HepG2 (cell line): ENCODE measurements around the gene PPP1R13L. TPM values are rescaled to one million over a fixed set of nuclear protein-coding genes. Genes with fewer than 3 reads are reported as not detected.

Source experiments
- BRCA1 ChIP-seq: sonication (generic); formaldehyde crosslinking; IDR thresholded peaks from 2 replicates; pipeline ENCODE4 v1.4.0; 2020; ENCODE audit warnings: missing genetic modification reagents
- CTCF ChIP-seq: sonication (generic); formaldehyde crosslinking; IDR thresholded peaks from 2 replicates; pipeline ENCODE4 v1.5.0; 2020; ENCODE audit warnings: mild to moderate bottlenecking, missing genetic modification reagents, moderate library complexity
- DMAP1 ChIP-seq: IDR thresholded peaks from 2 replicates; pipeline ENCODE4 v1.6.1; 2016
- ETV5 ChIP-seq: IDR thresholded peaks from 2 replicates; pipeline ENCODE4 v1.6.1; 2018; ENCODE audit warnings: missing biosample characterization, missing genetic modification reagents, inconsistent platforms, borderline replicate concordance
- GZF1 ChIP-seq: sonication (generic); formaldehyde crosslinking; IDR thresholded peaks from 2 replicates; pipeline ENCODE4 v1.5.1; 2020; ENCODE audit warnings: mild to moderate bottlenecking, missing genetic modification reagents
- NCOR1 ChIP-seq: fragments of 200-600 bp; sonication (generic); IDR thresholded peaks from 2 replicates; pipeline ENCODE4 v1.7.0; 2017; ENCODE audit warnings: antibody characterized with exemption, low read length, borderline replicate concordance
- NONO ChIP-seq, 2 experiments: fragments of 450-650 bp in 1 of 2; sonication (generic) in 1 of 2; formaldehyde crosslinking in 1 of 2; IDR thresholded peaks in 1 of 2; conservative IDR thresholded peaks in 1 of 2; 2 replicates each; pipeline versions ENCODE4 v1.6.1 to v1.8.0; 2017 to 2022; ENCODE audit warnings: mild to moderate bottlenecking in 1 of 2, missing genetic modification reagents in 1 of 2, moderate library complexity in 1 of 2
- NR2F6 ChIP-seq, 2 experiments: IDR thresholded peaks; 2 replicates each; pipeline ENCODE4 v1.6.1; 2016; ENCODE audit warnings: antibody characterized with exemption in 1 of 2, mild to moderate bottlenecking in 1 of 2
- PAWR ChIP-seq: sonication (generic); formaldehyde crosslinking; IDR thresholded peaks from 2 replicates; pipeline ENCODE4 v1.4.0; 2020; ENCODE audit warnings: missing genetic modification reagents, mild to moderate bottlenecking, borderline replicate concordance
- PCBP1 ChIP-seq: fragments of 200-400 bp; formaldehyde crosslinking; IDR thresholded peaks from 2 replicates; pipeline ENCODE4 v1.6.1; 2017; ENCODE audit warnings: mild to moderate bottlenecking, low read depth, low read length, borderline replicate concordance
- PRDM10 ChIP-seq: sonication (generic); formaldehyde crosslinking; IDR thresholded peaks from 2 replicates; pipeline ENCODE4 v1.4.0; 2020; ENCODE audit warnings: low read depth, missing genetic modification reagents
- RAD21 ChIP-seq: fragments of 450-650 bp; formaldehyde crosslinking; IDR thresholded peaks from 2 replicates; pipeline ENCODE4 v1.5.0; 2020; ENCODE audit warnings: mild to moderate bottlenecking
- SMC3 ChIP-seq: IDR thresholded peaks from 2 replicates; pipeline ENCODE4 v1.6.1; 2011; ENCODE audit warnings: low read length, improper control_type of control experiment
- STAG1 ChIP-seq: sonication (generic); formaldehyde crosslinking; IDR thresholded peaks from 2 replicates; pipeline ENCODE4 v1.4.0; 2020; ENCODE audit warnings: missing genetic modification reagents
- TARDBP ChIP-seq: sonication (generic); formaldehyde crosslinking; IDR thresholded peaks from 2 replicates; pipeline ENCODE4 v1.8.0; 2022; ENCODE audit warnings: mild to moderate bottlenecking, missing genetic modification reagents
- TFAP4 ChIP-seq: sonication (generic); IDR thresholded peaks from 2 replicates; pipeline ENCODE4 v1.6.1; 2016; ENCODE audit warnings: low read depth, borderline replicate concordance
- TP53 ChIP-seq: sonication (generic); formaldehyde crosslinking; conservative IDR thresholded peaks from 2 replicates; pipeline ENCODE4 v1.4.0; 2020; ENCODE audit warnings: missing genetic modification reagents
- ZBTB7B ChIP-seq: sonication (generic); formaldehyde crosslinking; IDR thresholded peaks from 2 replicates; pipeline ENCODE4 v1.4.0; 2020; ENCODE audit warnings: missing genetic modification reagents
- ZFP82 ChIP-seq: sonication (generic); formaldehyde crosslinking; IDR thresholded peaks from 2 replicates; pipeline ENCODE4 v1.5.1; 2020; ENCODE audit warnings: mild to moderate bottlenecking, missing genetic modification reagents, borderline replicate concordance
- ZNF10 ChIP-seq: sonication (generic); formaldehyde crosslinking; IDR thresholded peaks from 2 replicates; pipeline ENCODE4 v1.4.0; 2020; ENCODE audit warnings: mild to moderate bottlenecking, low read depth, missing genetic modification reagents, borderline replicate concordance
- ZNF17 ChIP-seq: sonication (generic); formaldehyde crosslinking; IDR thresholded peaks from 2 replicates; pipeline ENCODE4 v1.5.0; 2020; ENCODE audit warnings: mild to moderate bottlenecking, missing genetic modification reagents
- ZNF33B ChIP-seq: sonication (generic); formaldehyde crosslinking; IDR thresholded peaks from 2 replicates; pipeline ENCODE4 v1.5.1; 2020; ENCODE audit warnings: mild to moderate bottlenecking, missing genetic modification reagents
- ZNF430 ChIP-seq: sonication (generic); formaldehyde crosslinking; IDR thresholded peaks from 2 replicates; pipeline ENCODE4 v1.9.0; 2021; ENCODE audit warnings: mild to moderate bottlenecking, missing genetic modification reagents
- ZNF589 ChIP-seq: sonication (generic); formaldehyde crosslinking; conservative IDR thresholded peaks from 2 replicates; pipeline ENCODE4 v1.8.0; 2022; ENCODE audit warnings: mild to moderate bottlenecking, moderate library complexity, missing genetic modification reagents
- polyA plus RNA-seq, 8 experiments: library from polyadenylated mRNA; depleted of rRNA in 3 of 8; stranded (reverse) in 7 of 8; unstranded in 1 of 8; fragments of >200 nt; fragmentation: Illumina TruSeq in 4 of 8; extraction: Trizol in 4 of 8; gene quantifications; 2 replicates each; pipeline versions ENCODE4 v1.2.1 to v1.2.3, GENCODE V29; 2011 to 2016; ENCODE audit warnings: low read depth in 4 of 8, missing spikeins in 1 of 8, mixed read lengths in 1 of 8; ENCODE audit not compliant: insufficient read depth in 1 of 8
- total RNA-seq, 5 experiments: library from RNA; depleted of rRNA; stranded (reverse); fragments of >200 nt; fragmentation: Illumina TruSeq; extraction: Trizol; gene quantifications; 2 replicates each; pipeline ENCODE4 v1.2.3, GENCODE V29; 2016; ENCODE audit warnings: low read depth in 1 of 5

PPP1R13L gene
- total and polyA plus RNA-seq, 2 of the 13 experiments (the other 11 are each of a cell fraction or from before 2014, with no cell fraction given): 1.3 to 6.6 TPM

GRCh38 chr19:45403781-45404556 lies 900 bp downstream of the PPP1R13L start (continued):
- TF ChIP-seq ZBTB7B (CRISPR knock-in tag): 0 out of 2 replicates have a peak, but pooled peaks have one; percentile 29
- no peak for TF ChIP-seq DMAP1 (CRISPR knock-in tag)
- TF ChIP-seq RAD21 (CRISPR knock-in tag): peak; percentile 51; the same call in 1 of the 2 replicates
- 0 out of 2 replicates have a peak, but pooled peaks have one; percentile 29 for TF ChIP-seq NR2F6 (IDR thresholded peaks at IDR 0.05)
- TF ChIP-seq NR2F6 (CRISPR knock-in tag; IDR thresholded peaks at IDR 0.05): no peak
- peak; percentile 40; the same call in 1 of the 2 replicates for TF ChIP-seq ZNF430 (CRISPR knock-in tag)
- TF ChIP-seq TP53 (CRISPR knock-in tag): no peak
- TF ChIP-seq ZNF589: no peak
- no peak for TF ChIP-seq ZNF10 (CRISPR knock-in tag)
- TF ChIP-seq TFAP4: peak; percentile 76
- TF ChIP-seq ZFP82 (CRISPR knock-in tag): peak; percentile 26; the same call in 1 of the 2 replicates
- peak; percentile 47; the same call in 1 of the 2 replicates for TF ChIP-seq TARDBP (CRISPR knock-in tag)
- TF ChIP-seq ETV5 (CRISPR knock-in tag): peak; percentile 20; the same call in 1 of the 2 replicates
- no peak for TF ChIP-seq NONO (IDR thresholded peaks at IDR 0.05)
- no peak for TF ChIP-seq NONO (CRISPR knock-in tag; conservative IDR thresholded peaks at IDR 0.05)
- peak; percentile 59 for TF ChIP-seq SMC3
- no peak for TF ChIP-seq PAWR (CRISPR knock-in tag)
- TF ChIP-seq STAG1 (CRISPR knock-in tag): peak; percentile 56
- TF ChIP-seq PCBP1: no peak
- no peak for TF ChIP-seq GZF1 (CRISPR knock-in tag)
- peak; percentile 81 for TF ChIP-seq CTCF (CRISPR knock-in tag)
- no peak for TF ChIP-seq ZNF17 (CRISPR knock-in tag)
- TF ChIP-seq PRDM10 (CRISPR knock-in tag): no peak; the same call in 1 of the 2 replicates
- 0 out of 2 replicates have a peak, but pooled peaks have one; percentile 19 for TF ChIP-seq ZNF33B (CRISPR knock-in tag)
- TF ChIP-seq NCOR1: no peak
- TF ChIP-seq BRCA1 (CRISPR knock-in tag): no peak
